ENCODE measurements around the gene SLC6A11. TPM values are rescaled to one million over a fixed set of nuclear protein-coding genes. Genes with fewer than 3 reads are reported as not detected.
A peak's percentile ranks its signal among the peaks of the same experiment; 100 is the strongest.

The SLC6A11 gene
- total and polyA plus RNA-seq, 2 of the 8 experiments (the other 6 are each of a cell fraction or from before 2014, with no cell fraction given) = 0.78 to 1.5 TPM

DNA sequence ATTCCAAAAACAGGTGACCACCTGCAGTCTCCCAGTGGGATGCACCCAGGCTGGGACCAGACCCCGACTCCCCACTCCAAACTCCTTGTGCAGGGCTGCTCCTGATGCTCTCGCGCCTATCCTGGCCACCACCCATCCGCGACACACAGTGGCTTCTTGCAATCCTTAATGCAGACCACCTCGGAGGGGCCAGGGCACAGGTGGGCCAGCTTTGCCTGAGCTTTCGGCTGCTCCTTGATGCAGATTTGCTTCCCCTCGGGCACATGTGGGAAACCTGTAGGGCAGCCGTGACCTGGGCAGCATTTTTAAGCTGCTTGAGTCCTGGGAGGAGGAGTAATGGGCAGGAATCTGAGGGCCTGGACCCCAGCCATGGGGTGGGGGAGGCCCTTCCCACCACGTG, 18.9 kb downstream of the SLC6A11 start:
- Histone ChIP-seq H2AFZ (ENCODE audit: low read length) (no peak overlapping the region), H3K14ac (ENCODE audit: insufficient read length) (no peak overlapping the region), H2BK15ac (ENCODE audit: low read length) (no peak overlapping the region), H3K18ac (ENCODE audit: extremely low read depth, low read length) (no peak overlapping the region), H2BK120ac (replicated peaks; ENCODE audit: low read depth, low read length) (no peak overlapping the region), H3K23me2 (ENCODE audit: low read depth, low read length) (no peaks in the 10 kb centered on the region), H4K20me1 (replicated peaks in 1 of 2; ENCODE audit: control insufficient read depth in 1 of 2, insufficient read depth in 2 of 2, low read length in 2 of 2) (no peaks in the 10 kb centered on the region), H3K4me1 (replicated peaks in 1 of 4; ENCODE audit: control insufficient read depth in 3 of 4, insufficient read depth in 4 of 4, low read length in 3 of 4) (peaks cover 0 to 2% (median 0%) of the 10 kb centered on the region in 4 experiments; a peak in 1 of 7 replicates), H3K4me3 (ENCODE audit: extremely low read depth in 1 of 4, insufficient read depth in 2 of 4, low read depth in 3 of 4, low read length in 4 of 4) (no peak overlapping the region), H3K36me3 (ENCODE audit: control insufficient read depth in 2 of 4, insufficient read depth in 4 of 4, low read length in 3 of 4) (no peaks in the 10 kb centered on the region), H3K79me1 (ENCODE audit: low read depth, low read length) (no peaks in the 10 kb centered on the region), H3K27ac (ENCODE audit: low read depth, low read length) (no peak overlapping the region), H2AK5ac (ENCODE audit: low read depth, low read length) (no peak overlapping the region), H3K9me3 (ENCODE audit: insufficient read depth in 2 of 2, low read depth in 1 of 2, low read length in 1 of 2) (no peaks in the 10 kb centered on the region), H3K79me2 (ENCODE audit: control insufficient read depth in 1 of 2, insufficient read depth in 2 of 2, low read length in 2 of 2) (no peaks in the 10 kb centered on the region), H3K4me2 (ENCODE audit: insufficient read depth in 1 of 2, low read depth in 2 of 2, low read length in 2 of 2) (no peak overlapping the region), H3K56ac (replicated peaks; ENCODE audit: insufficient read length, low read depth, low read length) (no peak overlapping the region), H3K23ac (ENCODE audit: insufficient read length) (no peak overlapping the region), H4K5ac (ENCODE audit: insufficient read length, low read depth, low read length) (no peak overlapping the region), H2BK20ac (ENCODE audit: low read length) (no peak overlapping the region), H3K4ac (replicated peaks; ENCODE audit: insufficient read length, low read depth, low read length) (no peak overlapping the region), H2BK5ac (ENCODE audit: low read depth, low read length) (no peak overlapping the region), H3K9ac (replicated peaks in 1 of 4; ENCODE audit: extremely low read depth in 1 of 4, low read depth in 3 of 4, low read length in 3 of 4) (no peak overlapping the region), H4K91ac (replicated peaks; ENCODE audit: insufficient read length, low read length) (no peak overlapping the region), H4K8ac (ENCODE audit: extremely low read depth, insufficient read depth, low read length) (no peak overlapping the region), H3K27me3 (replicated peaks in 1 of 4; ENCODE audit: control insufficient read depth in 3 of 4, extremely low read depth in 1 of 4, insufficient read depth in 3 of 4, low read length in 3 of 4) (no peaks in the 10 kb centered on the region; a peak in 1 of 7 replicates), H2BK12ac (ENCODE audit: low read depth, low read length) (0 out of 2 replicates have a peak overlapping the region, but pooled peaks have one; percentile 68)
- FAIRE-seq (no peak), DNase-seq (ENCODE audit: low read depth in 1 of 2, low spot score in 2 of 2) (no peak)
- CTCF ChIA-PET (ENCODE audit: partially characterized antibody) = interaction anchor here (0.8 to 5.5 kb wide), 17 partner anchors 8 to 225 kb away, joined by 3 to 24 read pairs (median 5); no protein-coding TSS in a partner anchor
- POLR2A ChIA-PET (ENCODE audit: partially characterized antibody) = no interaction called here
- 83% methylated on average over 8 of the region's 10 CpGs; no CpG with 5 or more reads in 1 of the 2 experiments for WGBS, 2 experiments (ENCODE audit: extremely low coverage in 1 of 2, insufficient coverage in 1 of 2, insufficient read length in 1 of 2, insufficient replicate concordance in 2 of 2, low coverage in 1 of 2, low lambda C conversion rate in 2 of 2, missing lambda C conversion rate in 1 of 2)
- no peak for TF ChIP-seq RNF2 (IDR thresholded peaks at IDR 0.05; ENCODE audit: borderline replicate concordance, low read depth, low read length, missing control alignments, poor library complexity, severe bottlenecking)
- no peak for TF ChIP-seq NANOG (IDR thresholded peaks at IDR 0.05; ENCODE audit: insufficient read depth, low read depth, low read length, poor library complexity, severe bottlenecking)
- no peak for TF ChIP-seq SP1 (IDR thresholded peaks at IDR 0.05; ENCODE audit: low read depth, low read length)
- no peak for TF ChIP-seq MAFK (IDR thresholded peaks at IDR 0.05; ENCODE audit: low read depth, low read length)
- TF ChIP-seq KDM5A (IDR thresholded peaks at IDR 0.05; ENCODE audit: low read length) = no peak
- TF ChIP-seq EGR1 (IDR thresholded peaks at IDR 0.05; ENCODE audit: borderline replicate concordance, low read depth, low read length) = no peak
- no peak for TF ChIP-seq HDAC2 (IDR thresholded peaks at IDR 0.05; ENCODE audit: borderline replicate concordance in 1 of 2, low read depth in 2 of 2, low read length in 2 of 2)
- no peak for TF ChIP-seq SIN3A (conservative IDR thresholded peaks at IDR 0.05 in 1 of 2, IDR thresholded peaks at IDR 0.05 in 1 of 2; ENCODE audit: low read depth in 1 of 2, low read length in 2 of 2)
- no peak for TF ChIP-seq POLR2A (IDR thresholded peaks at IDR 0.05; ENCODE audit: control extremely low read depth in 1 of 2, low read depth in 2 of 2, low read length in 2 of 2)
- TF ChIP-seq TEAD4 (IDR thresholded peaks at IDR 0.05; ENCODE audit: low read depth, low read length) = no peak
- TF ChIP-seq BACH1 (IDR thresholded peaks at IDR 0.05; ENCODE audit: low read length) = no peak
- TF ChIP-seq FOSL1 (IDR thresholded peaks at IDR 0.05; ENCODE audit: insufficient read depth, low read depth, low read length) = no peak
- TF ChIP-seq NRF1 (IDR thresholded peaks at IDR 0.05; ENCODE audit: low read depth, low read length) = no peak
- TF ChIP-seq CBX8 (IDR thresholded peaks at IDR 0.05; ENCODE audit: borderline replicate concordance, low read depth, low read length) = no peak

Measured in H1 (cell line).